Stimulated activated CD8-positive, alpha-beta memory T cell treated with anti-CD3 and anti-CD28 coated beads, Interleukin-2, amount 100 ng/mL, for 48 hours (primary cell): ENCODE results near the gene GLYR1.

Experiments
- DNase-seq, 2 donors: peaks; one replicate each; pipeline ENCODE4 v3.0.0-alpha.2; 2020; ENCODE audit warnings: low read depth in 2 of 2

GLYR1 gene

GRCh38 chr16:4880006-4880580 lies 33.0 kb upstream of the GLYR1 start:
- no peak for DNase-seq

DNA sequence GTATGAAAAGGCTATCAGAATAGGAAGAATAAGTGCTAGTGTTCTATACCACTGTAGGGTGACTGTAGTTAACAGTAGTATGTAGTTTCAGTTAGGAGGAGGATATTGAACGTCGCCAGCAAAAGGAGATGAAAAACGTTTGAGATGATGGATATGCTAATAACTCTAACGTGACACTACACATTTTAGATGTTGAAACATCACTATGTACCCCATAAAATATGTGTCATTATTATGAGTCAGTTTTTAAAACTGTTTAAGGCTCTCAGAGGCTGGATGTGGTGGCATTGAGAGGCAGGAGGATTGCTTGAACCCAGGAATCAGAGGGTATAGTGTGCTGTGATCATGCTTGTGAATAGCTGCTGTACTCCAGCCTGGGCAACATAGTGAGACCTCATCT lies 32.0 kb upstream of the GLYR1 start:
- no peak for DNase-seq

- DNase-seq: no peak
These were observed 30.2 kb upstream of the GLYR1 start for GRCh38 chr16:4877380-4877685.

GRCh38 chr16:4876646-4877379 lies 29.7 kb upstream of the GLYR1 start:
- DNase-seq: no peak

DNA sequence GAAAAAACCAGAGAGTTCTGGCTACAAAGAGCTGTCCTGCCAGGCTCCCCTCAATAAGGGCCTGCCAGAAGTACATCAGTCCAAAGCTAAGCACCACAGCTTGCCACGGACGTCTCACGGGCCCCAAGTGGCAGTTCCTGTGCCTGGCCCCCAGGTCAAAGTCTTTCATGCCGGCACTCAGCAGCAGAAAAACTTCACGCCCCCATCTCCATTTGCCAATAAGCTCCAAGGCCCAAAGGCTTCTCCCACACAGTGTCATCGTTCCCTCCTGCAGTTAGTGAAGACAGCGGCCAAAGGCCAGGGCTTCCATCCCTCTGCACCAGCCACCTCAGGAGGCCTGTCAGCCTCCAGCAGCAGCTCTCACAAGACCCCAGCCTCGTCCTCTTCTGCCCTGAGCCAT lies 27.6 kb upstream of the GLYR1 start:
- no peak for DNase-seq

- no peak for DNase-seq
These were observed 26.0 kb upstream of the GLYR1 start for GRCh38 chr16:4873091-4873490.

DNA sequence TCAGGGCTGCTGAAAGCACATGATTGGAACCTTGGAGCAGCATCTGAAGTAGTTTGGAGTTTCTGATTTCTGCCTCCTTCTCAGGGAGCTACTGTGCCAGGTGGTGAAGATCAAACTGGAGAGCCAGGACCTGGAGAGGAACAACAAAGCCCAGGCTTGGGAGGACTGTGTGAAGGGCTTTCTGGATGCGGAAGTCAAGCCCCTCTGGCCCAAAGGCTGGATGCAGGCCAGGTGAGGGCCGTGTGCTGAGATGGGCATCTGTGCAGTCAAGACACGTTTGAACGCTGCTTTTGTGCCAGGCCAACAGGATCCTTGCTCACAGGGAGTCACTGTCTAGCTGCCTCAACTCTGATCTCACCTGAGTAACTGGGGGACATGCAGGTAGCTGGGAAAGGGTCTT lies 24.0 kb upstream of the GLYR1 start:
- no peak for DNase-seq

- DNase-seq: no peak
These were observed 23.1 kb upstream of the GLYR1 start for GRCh38 chr16:4870138-4870671.

- no peak for DNase-seq
These were observed 22.2 kb upstream of the GLYR1 start for GRCh38 chr16:4869147-4869805.

GRCh38 chr16:4868535-4868934 lies 21.4 kb upstream of the GLYR1 start:
- no peak for DNase-seq

DNA sequence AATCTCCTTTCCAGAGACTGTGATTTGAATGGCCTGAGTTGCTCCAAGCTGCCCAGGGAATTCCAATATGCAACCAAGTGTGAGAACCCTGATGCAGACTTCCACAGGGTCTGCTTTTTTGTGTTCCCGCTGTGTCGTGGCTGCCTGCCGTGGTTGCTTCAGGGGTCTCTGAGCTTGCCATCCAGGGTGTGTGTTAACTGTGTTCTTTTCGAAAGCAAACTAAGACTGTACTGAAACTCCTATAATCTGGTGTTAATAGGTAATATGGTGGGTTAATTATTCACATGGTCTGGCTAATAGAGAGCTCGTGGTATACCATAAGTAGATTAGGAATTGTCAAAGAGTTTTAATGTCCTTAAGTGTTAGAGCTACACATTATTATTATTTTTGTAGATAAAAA lies 20.9 kb upstream of the GLYR1 start:
- DNase-seq: no peak

- DNase-seq: no peak
These were observed 19.5 kb upstream of the GLYR1 start for GRCh38 chr16:4866586-4866985.

GRCh38 chr16:4865231-4865860 lies 18.3 kb upstream of the GLYR1 start:
- DNase-seq: no peak

DNA sequence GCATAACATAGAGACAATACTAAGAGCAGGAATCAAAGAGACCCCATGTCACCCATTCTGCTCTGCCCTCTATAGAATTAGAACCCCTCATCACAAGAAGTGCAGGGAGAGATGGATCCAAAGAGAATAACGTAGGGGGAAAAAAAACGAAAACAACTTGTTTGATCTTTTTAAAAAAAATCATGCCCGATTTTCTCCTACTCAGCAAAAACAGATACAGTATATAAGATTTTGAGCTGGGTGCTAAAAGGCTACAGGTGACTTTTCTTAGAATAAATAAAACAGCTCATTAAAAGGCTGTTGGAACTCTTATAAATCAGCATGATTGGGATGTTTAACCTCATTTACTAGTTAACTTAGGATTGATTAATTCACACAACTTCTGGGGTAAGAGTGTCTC lies 17.6 kb upstream of the GLYR1 start:
- DNase-seq: no peak

GRCh38 chr16:4862639-4863038 lies 15.6 kb upstream of the GLYR1 start:
- DNase-seq: no peak

DNA sequence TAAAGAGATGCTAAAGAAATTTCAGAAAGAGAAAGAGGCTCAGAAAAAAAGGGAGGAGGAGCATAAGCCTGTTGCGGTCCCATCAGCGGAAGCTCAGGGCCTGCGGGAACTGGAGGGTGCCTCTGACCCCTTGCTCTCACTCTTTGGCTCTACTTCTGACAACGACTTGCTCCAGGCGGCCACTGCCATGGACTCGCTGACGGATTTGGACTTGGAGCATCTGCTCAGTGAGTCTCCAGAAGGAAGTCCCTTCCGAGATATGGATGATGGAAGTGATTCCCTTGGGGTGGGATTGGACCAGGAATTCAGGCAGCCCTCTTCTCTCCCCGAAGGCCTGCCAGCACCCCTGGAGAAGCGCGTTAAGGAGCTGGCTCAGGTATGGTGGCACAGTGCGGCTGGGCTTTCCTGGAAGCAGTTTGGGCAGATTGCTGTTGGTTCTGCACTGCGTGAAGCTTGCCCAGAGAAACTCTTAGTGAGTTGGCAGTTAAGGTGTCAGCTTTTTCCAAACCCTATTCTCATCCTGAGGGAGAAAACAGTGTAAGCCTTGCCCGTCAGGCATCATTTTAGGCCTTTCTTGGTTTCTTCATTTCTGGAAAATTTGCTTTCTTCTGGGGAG lies 13.7 kb upstream of the GLYR1 start:
- DNase-seq: no peak

GRCh38 chr16:4859900-4860255 lies 12.8 kb upstream of the GLYR1 start:
- no peak for DNase-seq

DNA sequence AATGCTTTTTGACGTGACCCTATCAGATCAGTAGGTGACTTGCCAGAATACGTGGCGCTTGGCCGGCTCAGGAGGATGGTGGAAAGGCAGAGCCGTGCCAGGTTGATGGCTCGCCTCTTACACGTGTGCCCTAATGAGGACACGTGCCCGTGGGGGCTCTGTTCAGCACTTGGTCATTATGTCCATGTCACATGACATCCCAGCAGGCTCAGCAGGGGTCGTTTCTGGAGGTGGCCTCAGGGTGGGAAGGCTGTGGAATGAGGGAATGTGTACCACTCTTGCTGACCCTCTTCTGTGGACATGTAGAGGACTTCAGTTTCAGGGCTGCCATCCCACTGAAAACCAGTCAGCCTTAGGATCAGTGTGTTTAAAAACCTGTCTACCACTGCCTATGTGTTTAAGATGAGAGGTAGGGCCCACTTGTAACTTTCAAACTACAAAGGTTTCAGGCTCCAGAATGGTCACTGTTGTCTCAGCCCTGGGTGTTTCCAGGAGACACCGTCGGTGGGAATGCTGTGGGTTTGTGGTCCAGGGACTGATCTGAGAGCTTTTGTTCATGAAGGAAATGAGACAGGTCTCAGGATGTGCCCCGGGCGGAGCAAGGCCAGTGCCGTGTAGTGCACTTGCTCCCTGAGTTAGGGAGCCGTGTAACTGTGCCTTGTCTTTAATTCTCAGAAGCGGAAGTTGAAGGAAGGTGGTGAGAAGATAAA lies 12.3 kb upstream of the GLYR1 start:
- DNase-seq: no peak

GRCh38 chr16:4855804-4856203 lies 8.7 kb upstream of the GLYR1 start:
- no peak for DNase-seq

DNA sequence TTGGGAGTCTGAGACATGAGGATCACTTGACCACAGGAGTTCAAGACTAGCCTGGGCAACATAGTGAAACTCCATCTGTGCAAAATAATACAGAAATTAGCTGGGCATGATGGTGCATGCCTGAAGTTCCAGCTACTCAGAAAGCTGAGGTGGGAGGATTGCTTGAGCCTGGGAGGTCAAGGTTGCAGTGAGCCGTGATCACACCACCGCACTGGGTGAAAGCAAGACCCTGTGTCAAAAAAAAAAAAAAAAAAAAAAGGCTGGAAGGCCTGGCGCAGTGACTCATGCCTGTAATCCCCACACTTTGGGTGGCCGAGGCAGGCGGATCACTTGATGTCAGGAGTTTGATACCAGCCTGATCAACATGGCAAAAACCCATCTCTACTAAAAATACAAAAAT lies 8.3 kb upstream of the GLYR1 start:
- no peak for DNase-seq

DNA sequence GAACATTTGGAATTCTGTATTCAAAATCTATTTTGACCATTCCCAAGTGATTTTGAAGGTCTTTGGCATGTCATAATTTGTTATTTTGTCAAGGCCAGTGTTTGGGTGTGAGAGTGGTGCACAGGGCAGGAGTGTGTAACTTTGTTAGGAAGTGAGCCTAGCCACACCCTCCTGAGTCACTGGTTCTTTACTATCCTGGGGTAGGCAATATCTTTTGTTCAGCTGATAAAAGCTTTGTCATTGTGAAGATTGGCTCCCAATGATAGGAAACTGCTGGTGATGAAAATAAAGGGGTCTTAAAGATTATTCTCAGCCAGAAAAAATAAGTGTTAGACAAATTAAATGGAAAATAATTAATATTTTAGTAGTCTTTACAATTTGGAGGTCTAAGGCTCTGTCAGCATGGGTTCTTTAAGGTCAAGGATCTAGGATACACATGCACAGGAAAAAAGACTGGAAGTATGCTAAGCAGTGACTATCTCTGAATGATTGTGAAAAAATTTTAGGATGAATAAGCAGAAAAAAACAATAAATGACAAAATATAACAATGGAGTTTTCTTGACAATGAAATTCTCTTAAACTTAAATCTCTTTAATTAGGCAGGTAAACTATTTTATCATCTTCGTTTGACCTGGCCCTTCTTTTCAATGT lies 5.3 kb upstream of the GLYR1 start:
- no peak for DNase-seq
